Stimulated activated CD8-positive, alpha-beta memory T cell treated with anti-CD3 and anti-CD28 coated beads, Interleukin-7, amount 100 ng/mL, for 1 hour (primary cell): ENCODE measurements around the gene STON1.
"Not testable (repeated sequence)": the region's sequence is repeated elsewhere in the genome, so short reads cannot be mapped to it uniquely, and the experiment has no call there.

Experiments
- DNase-seq, 2 donors: peaks; one replicate each; pipeline ENCODE4 v3.0.0-alpha.2; 2020; ENCODE audit warnings: low read depth in 2 of 2

The STON1 gene

GRCh38 chr2:48619526-48619925 lies 89.6 kb downstream of the STON1 start:
- no peak for DNase-seq

- no peak for DNase-seq
Measured at GRCh38 chr2:48620604-48621003, 90.7 kb downstream of the STON1 start.

GRCh38 chr2:48622691-48623090 lies 92.7 kb downstream of the STON1 start:
- not testable (repeated sequence) for DNase-seq

GRCh38 chr2:48624696-48625095 lies 94.7 kb downstream of the STON1 start:
- no peak for DNase-seq

GRCh38 chr2:48626047-48626446 lies 96.1 kb downstream of the STON1 start:
- no peak for DNase-seq

GRCh38 chr2:48633143-48633542 lies 103.2 kb downstream of the STON1 start:
- DNase-seq: no peak

GRCh38 chr2:48635786-48636185 lies 105.8 kb downstream of the STON1 start:
- no peak for DNase-seq

- no peak for DNase-seq
Measured at GRCh38 chr2:48638261-48638660, 108.3 kb downstream of the STON1 start.
